Kidney glomerular epithelial cell (primary cell): ENCODE data around the gene CFAP107.

Source experiments
- DNase-seq: peaks from one replicate; lab custom pipeline; 2025; lab: John Stamatoyannopoulos, UW

Gene CFAP107

DNA sequence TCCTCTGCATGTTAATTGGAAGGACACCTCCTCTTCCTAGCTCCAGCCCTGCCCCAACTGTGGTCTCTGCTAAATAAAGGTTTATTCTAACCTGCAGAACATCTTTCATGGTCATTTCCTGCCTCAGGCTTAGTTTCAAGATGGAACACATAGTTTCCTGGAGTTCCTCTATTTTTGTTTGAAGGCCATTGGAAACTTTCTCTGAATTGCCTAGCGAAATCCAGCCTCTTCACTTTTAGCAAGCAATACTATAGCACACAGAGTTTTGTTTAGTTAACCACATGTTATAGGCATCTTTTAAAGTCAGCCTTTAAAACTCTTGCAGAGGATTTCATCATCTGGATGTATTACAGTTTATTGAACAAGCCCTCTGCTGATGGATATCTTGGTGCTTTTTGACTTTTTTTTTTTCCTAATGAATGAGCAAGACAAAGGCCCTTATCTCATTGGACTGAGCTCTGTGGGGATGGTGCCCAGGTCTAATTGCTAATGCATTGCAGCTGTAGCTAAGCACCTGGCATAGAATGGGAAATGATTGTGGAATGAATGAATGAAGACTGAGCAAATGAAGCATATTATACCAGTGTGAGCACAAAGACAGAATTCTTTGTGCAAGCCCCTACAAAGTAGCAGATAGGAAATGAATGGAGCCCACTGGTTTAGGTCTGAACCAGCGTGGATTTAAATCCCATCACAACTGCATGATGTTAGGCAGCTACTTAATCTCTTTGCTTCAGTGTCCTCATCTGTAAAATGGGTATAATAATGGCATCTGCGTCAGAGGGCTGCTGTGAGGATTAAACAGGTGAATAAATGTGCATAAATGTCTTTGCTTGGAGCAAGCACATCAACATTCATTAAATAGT is 641 bp upstream of the CFAP107 start:
- DNase-seq: no peak

DNA sequence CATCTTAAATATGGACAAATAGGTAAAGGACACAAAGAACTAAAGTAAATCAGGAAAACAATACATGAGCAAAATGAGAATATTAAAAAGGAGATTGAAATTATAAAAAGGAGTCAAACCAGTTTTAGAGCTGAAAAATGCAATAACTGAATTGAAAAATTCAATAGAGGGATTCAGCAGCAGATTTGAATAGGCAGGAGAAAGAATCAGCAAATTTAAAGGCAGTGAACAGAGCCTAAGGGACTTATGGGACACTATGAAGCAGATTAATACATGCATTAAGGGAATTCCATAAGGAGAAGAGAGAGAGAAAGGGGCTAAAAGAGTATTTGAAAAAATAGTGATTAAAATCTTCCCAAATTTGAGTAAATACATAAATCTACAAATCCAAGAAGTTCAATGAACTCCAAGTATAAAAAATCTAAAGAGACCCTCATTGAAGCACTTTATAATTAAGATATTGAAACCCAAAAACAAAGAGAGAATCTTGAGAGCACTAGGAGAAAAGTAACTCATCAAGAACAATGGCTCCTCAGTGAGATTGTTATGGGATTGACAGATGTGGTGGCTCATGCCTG is 2.9 kb downstream of the CFAP107 start:
- no peak for DNase-seq

- DNase-seq: no peak
Measured at GRCh38 chr1:12754738-12755137, 8.7 kb downstream of the CFAP107 start.

- no peak for DNase-seq
Measured at GRCh38 chr1:12756273-12756672, 10.3 kb downstream of the CFAP107 start.

- DNase-seq: no peak
Measured at GRCh38 chr1:12756768-12757413, 10.9 kb downstream of the CFAP107 start.

- no peak for DNase-seq
Measured at GRCh38 chr1:12757836-12758235, 11.8 kb downstream of the CFAP107 start.

DNA sequence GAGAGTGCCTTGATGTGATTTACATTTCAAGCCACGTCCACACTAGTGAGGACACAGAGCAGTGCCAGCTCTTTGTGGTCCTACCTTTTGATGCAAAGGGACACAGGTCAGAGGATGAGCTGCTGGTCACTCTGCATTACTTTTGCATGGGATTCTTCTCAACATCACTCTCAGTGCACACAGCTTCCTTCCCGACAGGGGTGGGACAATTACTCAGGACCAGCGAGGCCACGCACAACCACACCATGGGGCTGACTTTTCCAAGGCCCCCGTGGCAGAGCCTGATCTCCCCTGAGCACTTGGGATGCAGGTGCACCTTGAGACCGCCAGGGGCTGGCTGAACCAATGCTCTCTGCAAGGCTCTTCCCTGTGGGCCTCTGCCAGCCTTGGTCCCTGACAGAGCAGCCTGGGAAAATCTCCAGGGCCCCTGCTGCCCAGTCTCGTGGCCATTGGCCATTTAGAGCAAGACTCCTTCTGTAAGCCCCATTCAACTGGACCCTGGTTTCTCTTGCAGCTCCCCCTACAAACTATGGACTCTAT is 14.3 kb downstream of the CFAP107 start:
- no peak for DNase-seq

- DNase-seq: no peak
Measured at GRCh38 chr1:12761781-12762180, 15.8 kb downstream of the CFAP107 start.

DNA sequence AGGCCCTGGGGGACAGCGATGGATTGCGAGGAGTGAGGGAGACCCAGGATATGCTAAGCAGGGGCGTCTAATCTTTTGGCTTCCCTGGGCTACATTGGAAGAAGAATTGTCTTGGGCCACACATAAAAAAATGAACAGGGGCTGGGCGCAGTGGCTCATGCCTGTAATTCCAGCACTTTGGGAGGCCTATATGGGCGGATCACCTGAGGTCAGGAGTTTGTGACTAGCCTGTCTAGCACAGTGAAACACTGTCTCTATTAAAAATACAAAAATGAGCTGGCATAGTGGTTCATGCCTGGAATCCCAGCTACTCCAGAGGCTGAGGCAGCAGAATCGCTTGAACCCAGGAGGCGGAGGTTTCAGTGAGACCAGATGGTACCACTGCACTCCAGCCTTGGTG is 16.8 kb downstream of the CFAP107 start:
- no peak for DNase-seq

DNA sequence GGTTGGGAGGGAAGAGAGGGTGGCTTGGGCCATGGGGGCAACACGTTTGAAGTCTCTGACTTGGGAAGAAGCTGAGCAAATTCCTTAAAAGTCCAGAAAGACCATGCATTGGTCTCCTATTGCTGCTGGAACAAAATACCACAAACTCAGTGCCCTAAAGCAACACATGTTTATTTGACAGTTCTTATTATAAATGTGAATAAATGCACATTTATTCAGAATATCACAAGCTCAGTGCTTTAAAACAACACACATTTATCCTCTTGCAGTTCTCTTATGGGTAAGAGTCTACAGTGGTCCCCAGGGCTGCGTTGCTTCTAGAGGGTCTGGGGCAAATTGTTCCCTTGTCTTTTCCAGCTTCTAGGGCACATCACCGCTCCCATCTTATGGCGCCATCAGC is 17.5 kb downstream of the CFAP107 start:
- no peak for DNase-seq

DNA sequence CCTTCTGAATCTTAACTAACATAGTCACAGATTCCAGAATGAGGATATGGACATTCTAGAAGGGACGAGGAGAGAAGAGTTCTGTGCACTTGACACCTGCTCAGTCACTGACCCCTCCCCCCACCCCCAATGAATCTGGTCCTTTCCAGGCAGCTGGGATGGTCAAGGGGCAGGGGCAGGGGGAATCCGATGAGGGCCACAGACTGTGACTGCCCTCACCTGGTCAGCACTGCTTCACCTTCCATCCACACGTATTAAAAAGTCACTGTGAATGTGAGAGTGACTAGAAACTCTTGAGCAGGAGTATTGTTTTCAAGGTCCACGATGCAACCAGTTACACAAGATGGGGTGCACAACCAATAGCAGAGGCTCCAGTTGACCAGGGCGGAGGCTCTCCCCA is 18.0 kb downstream of the CFAP107 start:
- DNase-seq: no peak

- no peak for DNase-seq
Measured at GRCh38 chr1:12769031-12769430, 23.0 kb downstream of the CFAP107 start.

- DNase-seq: no peak
Measured at GRCh38 chr1:12769976-12770505, 24.0 kb downstream of the CFAP107 start.

- DNase-seq: no peak
Measured at GRCh38 chr1:12770620-12771019, 24.6 kb downstream of the CFAP107 start.

GRCh38 chr1:12771186-12771585 is 25.2 kb downstream of the CFAP107 start:
- no peak for DNase-seq

DNA sequence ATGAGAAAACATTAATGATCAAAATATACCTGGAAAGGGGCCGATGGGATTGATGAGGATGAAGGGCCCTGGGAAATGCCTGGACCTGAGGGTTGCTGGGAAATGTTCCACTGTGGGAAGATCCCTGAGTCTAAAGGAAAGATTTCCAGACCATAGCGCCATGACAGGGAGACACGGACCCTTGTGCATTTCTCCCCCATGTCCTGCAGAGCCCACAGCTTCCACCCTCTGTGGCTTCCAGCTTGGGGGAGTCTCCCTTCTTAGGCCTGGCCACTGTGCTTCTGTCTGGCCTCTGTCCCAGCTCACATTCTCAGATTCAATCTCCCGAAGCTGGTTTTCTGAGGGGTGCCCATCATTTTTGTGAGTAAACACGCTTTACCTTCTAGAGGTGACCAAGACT is 26.5 kb downstream of the CFAP107 start:
- DNase-seq: no peak

DNA sequence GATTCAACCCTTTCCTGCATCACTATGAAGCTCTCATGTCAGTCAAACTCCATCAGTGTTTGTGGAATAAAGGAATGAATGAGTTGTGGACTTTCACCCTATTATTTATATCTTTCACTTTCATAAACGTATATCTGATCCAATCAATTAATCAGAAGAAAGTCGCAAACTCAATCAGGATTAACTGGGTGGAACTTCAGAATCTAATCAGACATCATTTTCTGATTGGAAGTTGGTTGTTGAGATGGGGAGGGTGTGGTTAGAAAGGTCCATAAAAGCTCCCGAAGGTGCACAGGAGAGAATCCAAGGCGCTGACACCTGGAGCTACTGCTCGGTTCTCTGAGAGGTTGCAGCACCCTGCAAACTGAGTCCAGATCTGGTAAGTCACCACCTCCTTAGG is 27.4 kb downstream of the CFAP107 start, which contains the start of gene PRAMEF12:
TSS of gene PRAMEF12 (plus strand) at position 301 of the 400 bp plus-strand sequence. CDS start 1,130 bp downstream, outside the sequence.
- no peak for DNase-seq

DNA sequence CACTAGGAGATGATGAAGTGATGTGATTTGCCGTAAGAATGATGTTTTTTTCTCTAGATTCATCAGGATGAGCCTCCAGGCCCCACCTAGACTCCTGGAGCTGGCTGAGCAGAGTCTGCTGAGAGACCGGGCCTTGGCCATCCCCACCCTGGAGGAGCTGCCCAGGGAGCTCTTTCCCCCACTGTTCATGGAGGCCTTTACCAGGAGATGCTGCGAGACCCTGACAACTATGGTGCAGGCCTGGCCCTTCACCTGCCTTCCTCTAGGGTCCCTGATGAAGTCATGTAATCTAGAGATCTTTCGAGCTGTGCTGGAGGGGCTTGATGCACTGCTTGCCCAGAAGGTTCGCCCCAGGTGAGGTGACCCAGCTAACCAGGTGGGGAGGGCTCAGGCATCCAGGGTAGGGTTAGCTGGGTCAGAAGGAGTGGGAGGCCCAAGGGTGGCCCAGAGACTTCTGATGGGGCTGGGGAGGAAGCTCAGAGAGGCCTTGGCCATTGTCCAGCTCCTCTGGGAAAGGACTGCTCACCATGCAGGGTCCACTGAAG is 28.9 kb downstream of the CFAP107 start:
- DNase-seq: no peak

- DNase-seq: no peak
Measured at GRCh38 chr1:12775443-12775842, 29.4 kb downstream of the CFAP107 start.

DNA sequence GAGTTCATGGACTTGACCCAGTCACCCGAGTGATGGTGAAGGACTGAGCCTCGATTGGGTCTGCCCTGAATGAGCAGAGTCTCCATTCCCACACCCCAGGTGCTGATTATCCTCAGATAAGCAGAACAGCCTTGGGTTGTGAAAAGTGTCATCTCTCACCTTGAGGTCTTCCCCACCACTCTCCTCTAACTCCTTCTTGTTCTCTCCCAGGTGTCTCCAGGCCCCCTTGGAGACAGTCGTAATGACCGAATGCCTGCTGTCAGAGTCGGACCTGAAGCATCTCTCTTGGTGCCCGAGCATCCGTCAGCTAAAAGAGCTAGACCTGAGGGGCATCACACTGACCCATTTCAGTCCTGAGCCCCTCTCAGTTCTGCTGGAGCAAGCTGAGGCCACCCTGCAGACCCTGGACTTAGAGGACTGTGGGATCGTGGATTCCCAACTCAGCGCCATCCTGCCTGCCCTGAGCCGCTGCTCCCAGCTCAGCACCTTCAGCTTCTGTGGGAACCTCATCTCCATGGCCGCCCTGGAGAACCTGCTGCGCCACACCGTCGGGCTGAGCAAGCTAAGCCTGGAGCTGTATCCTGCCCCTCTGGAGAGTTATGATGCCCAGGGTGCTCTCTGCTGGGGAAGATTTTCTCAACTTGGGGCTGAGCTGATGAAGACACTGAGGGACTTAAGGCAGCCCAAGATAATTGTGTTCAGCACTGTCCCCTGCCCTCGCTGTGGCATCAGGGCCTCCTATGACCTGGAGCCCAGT is 31.0 kb downstream of the CFAP107 start:
- no peak for DNase-seq

DNA sequence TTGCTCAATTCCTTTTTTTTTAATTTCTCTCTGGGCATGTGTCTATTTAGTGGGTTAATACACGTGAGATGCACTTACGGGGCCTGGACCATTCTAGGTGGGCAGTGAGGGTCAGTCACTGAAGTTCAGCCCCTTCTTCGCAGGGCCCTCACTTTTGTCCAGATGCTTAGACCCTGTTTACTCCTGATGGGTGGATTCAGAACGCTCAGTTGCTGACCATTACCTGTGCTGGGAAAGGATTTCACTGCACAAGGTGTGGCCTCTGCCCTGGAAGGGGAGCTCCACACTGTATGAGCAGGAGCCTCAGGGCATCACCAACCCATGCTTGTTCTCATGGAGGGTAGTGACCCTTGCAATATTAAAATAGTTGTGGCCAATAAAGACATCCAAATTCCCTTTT is 32.1 kb downstream of the CFAP107 start:
- DNase-seq: no peak
